Bronchial epithelial cell (primary cell): ENCODE results near the gene HINT3. TPM values are rescaled to one million over a fixed set of nuclear protein-coding genes. Genes with fewer than 3 reads are reported as not detected.
"Not testable (repeated sequence)": the region's sequence is repeated elsewhere in the genome, so short reads cannot be mapped to it uniquely, and the experiment has no call there.

Experiments used
- DNase-seq: peaks from one replicate; pipeline ENCODE4 v3.0.0-alpha.2; 2010; ENCODE audit warnings: low read depth
- FAIRE-seq: peaks from 2 replicates; lab custom pipeline; 2011; peaks lifted over from hg19 to GRCh38; lab: Jason Lieb, UNC
- H3K27me3 ChIP-seq: 2 replicates; pipeline ENCODE4 v1.5.1; 2011; ENCODE audit warnings: low read length; ENCODE audit not compliant: control insufficient read depth, insufficient read depth
- H3K36me3 ChIP-seq: 2 replicates; pipeline ENCODE4 v1.5.1; 2011; ENCODE audit warnings: low read length; ENCODE audit not compliant: control insufficient read depth, insufficient read depth
- H3K4me3 ChIP-seq: 2 replicates; pipeline ENCODE4 v1.5.1; 2011; ENCODE audit warnings: mild to moderate bottlenecking, low read depth, low read length, control low read depth
- CTCF ChIP-seq: IDR thresholded peaks from 2 replicates; pipeline ENCODE4 v1.5.1; 2011; ENCODE audit warnings: mild to moderate bottlenecking, moderate library complexity, low read length, control low read depth, inconsistent platforms; ENCODE audit not compliant: insufficient read depth, severe bottlenecking
- total RNA-seq: library from RNA; depleted of rRNA; stranded (reverse); fragments of >200 nt; gene quantifications from 2 replicates; pipeline ENCODE4 v1.2.1, GENCODE V29; 2014

HINT3 gene
- total RNA-seq, 1 donor from 2014 or later = 25.3 TPM

GRCh38 chr6:125932451-125932795, 24.1 kb upstream of the HINT3 start:
- Histone ChIP-seq H3K36me3 (peaks cover 7% of the 10 kb centered on the region), H3K27me3 (no peaks in the 10 kb centered on the region), H3K4me3 (no peak overlapping the region)
- DNase-seq (no peak), FAIRE-seq (no peak)
- no peak for TF ChIP-seq CTCF

- H3K4me3 ChIP-seq, DNase-seq, H3K27me3 ChIP-seq, H3K36me3 ChIP-seq, FAIRE-seq: not testable (repeated sequence)
These were observed 21.1 kb upstream of the HINT3 start for GRCh38 chr6:125935520-125935919.

- no peaks in the 10 kb centered on the region for H3K27me3 ChIP-seq
- no peak for FAIRE-seq
- no peak for DNase-seq
- H3K36me3 ChIP-seq = no peaks in the 10 kb centered on the region
- H3K4me3 ChIP-seq = no peak overlapping the region
- TF ChIP-seq CTCF = no peak
These were observed 17.5 kb upstream of the HINT3 start for GRCh38 chr6:125939026-125939425.

- FAIRE-seq = no peak
- Histone ChIP-seq H3K36me3 (no peaks in the 10 kb centered on the region), H3K4me3 (no peak overlapping the region), H3K27me3 (no peaks in the 10 kb centered on the region)
- DNase-seq = no peak
- no peak for TF ChIP-seq CTCF
These were observed 16.8 kb upstream of the HINT3 start for GRCh38 chr6:125939791-125940190.

- no peak for TF ChIP-seq CTCF
- Histone ChIP-seq H3K36me3 (no peaks in the 10 kb centered on the region), H3K4me3 (no peak overlapping the region), H3K27me3 (no peaks in the 10 kb centered on the region)
- FAIRE-seq (no peak), DNase-seq (peak; percentile 74)
These were observed 16.1 kb upstream of the HINT3 start for GRCh38 chr6:125940247-125941041.

GRCh38 chr6:125942672-125943527, 13.7 kb upstream of the HINT3 start:
- peak; percentile 7 for FAIRE-seq

More at GRCh38 chr6:125942672-125943527, 13.7 kb upstream of the HINT3 start:
- no peak overlapping the region for H3K4me3 ChIP-seq
- no peaks in the 10 kb centered on the region for H3K36me3 ChIP-seq
- peak; percentile 94 for DNase-seq
- H3K27me3 ChIP-seq = no peaks in the 10 kb centered on the region
- no peak for TF ChIP-seq CTCF
